ENCODE results near the gene SKP1.

SKP1 gene

DNA sequence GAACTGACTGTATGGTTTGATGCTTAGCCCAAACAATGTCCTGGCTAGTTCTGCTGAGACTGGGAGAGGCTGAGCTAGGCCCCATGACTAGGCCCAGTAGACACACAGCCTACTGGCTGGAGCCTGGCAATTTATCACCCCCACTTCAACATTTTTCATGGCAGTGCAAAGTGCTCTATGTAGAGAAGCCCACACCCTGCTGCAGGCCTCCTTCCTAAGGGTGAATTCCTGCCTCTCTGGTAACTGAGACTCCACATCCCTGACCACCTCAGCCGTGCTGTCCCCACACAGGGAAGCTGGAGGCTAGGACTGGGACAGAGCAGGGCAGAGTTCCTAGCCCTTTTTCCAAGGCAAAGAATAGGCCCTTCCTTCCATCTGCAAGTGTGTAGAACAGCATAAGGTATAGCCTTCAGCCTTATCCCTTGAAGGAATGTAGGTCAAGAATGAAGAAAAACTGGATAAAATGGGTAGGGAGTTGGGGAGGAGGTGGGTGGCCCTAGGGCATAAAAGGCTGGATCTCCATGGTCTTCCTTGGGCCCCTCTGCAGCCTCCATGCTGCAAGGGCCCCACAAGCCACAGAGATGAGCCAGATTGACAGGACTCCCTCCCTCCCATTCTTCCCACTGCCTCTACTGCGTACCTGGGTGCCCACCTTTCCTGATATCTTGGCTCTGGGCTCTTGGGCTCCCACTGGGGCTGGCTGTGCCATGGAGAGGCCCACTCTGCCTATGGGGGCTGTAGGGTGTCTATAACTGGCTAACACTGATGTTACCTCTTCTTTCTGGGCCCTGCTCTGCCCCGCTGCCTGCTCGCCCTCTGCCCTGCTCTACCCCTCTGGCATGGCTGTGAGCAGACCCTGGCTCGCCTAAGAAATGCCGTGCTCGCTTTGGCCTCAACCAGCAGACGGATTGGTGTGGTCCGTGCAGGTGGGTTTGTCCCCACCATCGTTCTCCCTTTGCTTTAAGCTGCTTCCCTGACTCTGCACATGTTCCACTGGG, 32.5 kb downstream of the SKP1 start:
- no peak for DNase-seq (ENCODE audit: low read depth)

- no peak for DNase-seq (ENCODE audit: low read depth)
Measured at GRCh38 chr5:134143431-134143830, 33.3 kb downstream of the SKP1 start.

GRCh38 chr5:134142806-134143205, 33.9 kb downstream of the SKP1 start:
- DNase-seq (ENCODE audit: low read depth), result no peak

DNA sequence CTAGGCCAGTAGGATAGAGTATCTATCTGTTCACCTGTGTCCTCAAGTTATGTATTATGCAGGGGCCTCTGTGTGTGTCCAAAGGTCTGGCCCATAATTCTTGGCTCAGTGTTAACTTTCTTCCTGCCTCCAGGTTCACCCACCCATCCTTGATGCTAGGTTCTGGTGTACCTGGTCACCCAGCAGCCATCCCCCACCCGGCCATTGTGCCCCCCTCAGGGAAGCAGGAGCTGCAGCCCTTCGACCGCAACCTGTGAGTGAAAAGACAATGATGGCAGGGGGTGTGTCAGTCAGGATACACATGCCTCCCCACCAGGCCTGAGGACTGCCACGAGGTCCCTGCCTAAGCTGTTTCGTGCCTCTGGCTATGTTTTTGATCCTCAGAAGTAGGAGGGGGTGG, 34.7 kb downstream of the SKP1 start:
- DNase-seq (ENCODE audit: low read depth), result no peak

GRCh38 chr5:134141331-134142050, 35.3 kb downstream of the SKP1 start:
- no peak for DNase-seq (ENCODE audit: low read depth)

DNA sequence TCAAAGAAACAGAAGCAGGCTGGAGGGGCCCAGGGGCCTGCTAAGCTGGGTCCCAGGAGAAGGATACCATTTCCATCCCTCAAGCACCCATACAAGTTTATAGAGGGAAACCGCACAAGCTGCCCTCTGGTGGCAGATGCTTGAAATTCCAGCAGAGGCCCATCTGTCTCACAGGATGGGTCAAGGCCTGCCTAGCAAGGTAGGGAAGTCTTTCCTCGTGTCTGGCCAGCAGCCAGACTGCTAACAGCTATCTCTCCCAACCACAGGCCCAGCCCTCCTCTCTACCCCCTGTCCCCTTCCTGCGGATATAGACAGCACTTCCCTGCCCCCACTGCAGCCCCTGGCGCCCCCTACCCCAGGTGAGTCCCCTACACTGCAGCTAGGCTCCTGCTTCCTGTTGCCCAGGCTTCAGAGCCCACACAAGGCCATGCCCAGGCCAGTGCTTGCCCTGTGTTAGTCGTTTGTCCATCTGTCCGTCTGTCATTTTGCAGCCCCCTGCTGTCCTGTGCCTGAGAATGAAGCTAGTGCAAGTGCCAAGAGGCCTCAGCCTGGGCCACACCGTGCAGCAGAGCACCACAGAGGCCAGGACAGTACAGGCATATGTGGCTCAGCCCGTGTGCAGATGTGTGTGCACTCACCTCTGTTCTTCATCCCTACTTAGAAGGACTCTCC, 36.1 kb downstream of the SKP1 start:
- DNase-seq (ENCODE audit: low read depth), result no peak

GRCh38 chr5:134139891-134140469, 36.8 kb downstream of the SKP1 start:
- DNase-seq (ENCODE audit: low read depth), result no peak

DNA sequence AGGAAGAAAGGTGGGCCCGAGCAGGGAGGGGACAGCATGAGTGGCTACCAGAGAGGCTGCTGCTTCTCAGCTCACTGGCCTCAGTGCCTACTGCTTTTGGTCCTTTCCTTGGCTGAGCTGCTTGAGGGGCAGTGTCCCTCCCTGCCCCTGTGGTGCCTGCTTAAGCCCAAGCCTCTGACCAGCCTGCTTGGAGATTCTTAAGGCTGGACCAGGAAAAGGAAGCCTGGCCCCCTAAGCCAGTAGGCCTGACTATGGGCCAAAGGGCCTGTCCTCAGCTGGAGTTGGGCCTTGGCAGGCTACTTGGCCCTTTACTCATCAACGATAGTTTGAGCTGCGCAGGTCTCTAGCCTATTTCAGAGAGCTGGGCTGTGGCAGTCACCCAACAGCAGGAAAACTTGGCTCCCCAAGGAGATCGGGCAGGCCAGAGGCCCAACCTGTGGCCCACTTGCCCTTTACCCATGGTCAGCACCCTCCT, 37.3 kb downstream of the SKP1 start:
- no peak for DNase-seq (ENCODE audit: low read depth)

DNA sequence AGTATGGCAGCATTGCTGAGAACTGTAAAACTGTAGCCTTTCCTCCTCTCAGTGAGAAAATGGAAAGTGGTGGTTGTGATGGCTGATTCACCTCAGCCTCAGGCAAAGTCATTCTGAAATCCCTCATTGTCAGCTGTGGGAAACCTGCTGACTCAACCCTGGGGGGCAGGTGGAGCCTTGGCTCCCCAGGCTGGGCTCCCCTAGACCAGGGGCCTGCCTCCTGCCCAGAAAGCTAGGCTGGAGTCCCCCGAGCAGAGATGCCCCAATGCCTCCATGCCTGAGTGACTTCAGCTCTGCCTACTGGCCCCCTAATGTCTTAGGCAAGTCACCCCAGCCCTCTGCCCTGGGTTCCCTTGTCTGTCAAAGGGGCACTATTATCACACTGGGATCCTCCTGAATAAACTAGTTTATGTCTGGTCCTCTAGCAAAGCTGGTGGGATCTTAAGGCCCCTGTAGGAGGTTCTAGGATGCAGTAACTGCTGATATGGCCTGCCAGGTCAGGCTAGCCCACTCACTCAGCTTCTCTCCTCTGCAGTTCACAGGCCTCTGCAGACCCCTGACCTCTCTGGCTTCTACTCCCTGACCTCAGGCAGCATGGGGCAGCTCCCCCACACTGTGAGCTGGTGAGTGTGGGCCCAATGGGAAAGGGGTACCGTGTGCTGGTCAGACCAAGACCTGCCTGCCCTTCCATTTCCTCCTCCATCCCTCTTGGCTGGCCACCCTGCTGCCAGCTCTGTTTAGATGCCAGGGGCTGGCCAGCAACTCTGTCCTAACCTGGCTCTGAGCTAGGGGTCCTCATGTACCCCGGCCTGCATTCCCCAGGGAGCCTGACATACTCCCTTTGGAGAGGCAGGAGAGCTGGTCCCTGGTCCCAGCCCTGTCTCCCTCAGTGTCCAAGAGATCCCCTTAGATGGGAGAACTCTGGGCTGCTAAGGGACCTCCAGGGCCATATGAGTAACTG, 38.1 kb downstream of the SKP1 start:
- DNase-seq (ENCODE audit: low read depth), result no peak

DNA sequence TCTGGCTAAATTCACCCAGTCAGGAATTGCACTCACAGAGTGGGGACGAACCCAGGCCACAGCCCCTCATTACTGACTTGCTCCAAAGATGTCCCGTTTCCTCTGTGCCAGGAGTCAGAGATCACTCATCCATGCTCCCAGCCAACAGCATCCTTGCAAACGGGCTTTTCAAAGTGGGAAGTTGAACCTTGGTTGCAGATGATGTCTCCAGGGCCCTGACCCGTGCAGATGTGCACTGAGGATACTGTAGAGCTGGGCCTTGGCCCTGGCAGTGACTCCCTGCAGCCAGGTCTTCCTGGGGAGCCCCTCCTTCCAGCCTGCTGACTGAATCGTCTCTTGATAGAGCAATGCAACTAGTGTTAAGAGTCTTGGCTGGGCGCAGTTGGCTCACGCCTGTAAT, 40.0 kb downstream of the SKP1 start:
- DNase-seq (ENCODE audit: low read depth), result no peak

- DNase-seq (ENCODE audit: low read depth), result no peak
Measured at GRCh38 chr5:134136221-134136631, 40.5 kb downstream of the SKP1 start.

DNA sequence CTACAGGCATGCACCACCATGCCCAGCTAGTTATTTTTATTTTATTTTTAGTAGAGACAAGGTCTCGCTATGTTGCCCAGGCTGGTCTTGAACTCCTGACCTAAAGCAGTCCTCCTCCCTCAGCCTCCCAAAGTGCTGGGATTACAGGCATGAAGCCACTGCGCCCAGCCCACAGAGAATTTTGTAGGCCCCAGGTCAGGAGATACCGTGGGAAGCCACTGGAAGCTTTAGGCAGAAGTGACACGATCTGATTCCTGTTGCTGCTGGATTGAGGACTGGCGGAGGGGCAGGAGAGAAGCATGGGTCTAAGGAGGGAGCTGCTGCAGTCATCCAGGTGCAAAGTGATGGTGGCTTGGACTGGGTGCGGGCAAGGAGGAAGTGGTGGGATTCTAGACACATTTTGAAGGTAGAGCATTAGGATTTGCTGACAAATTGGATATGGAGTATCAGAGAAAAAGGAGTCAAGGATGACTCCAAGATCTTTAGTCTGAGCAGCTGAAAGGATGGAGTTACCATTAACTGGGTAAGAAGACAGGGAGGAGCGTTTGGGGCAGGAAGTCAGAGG, 41.6 kb downstream of the SKP1 start:
- no peak for DNase-seq (ENCODE audit: low read depth)

DNA sequence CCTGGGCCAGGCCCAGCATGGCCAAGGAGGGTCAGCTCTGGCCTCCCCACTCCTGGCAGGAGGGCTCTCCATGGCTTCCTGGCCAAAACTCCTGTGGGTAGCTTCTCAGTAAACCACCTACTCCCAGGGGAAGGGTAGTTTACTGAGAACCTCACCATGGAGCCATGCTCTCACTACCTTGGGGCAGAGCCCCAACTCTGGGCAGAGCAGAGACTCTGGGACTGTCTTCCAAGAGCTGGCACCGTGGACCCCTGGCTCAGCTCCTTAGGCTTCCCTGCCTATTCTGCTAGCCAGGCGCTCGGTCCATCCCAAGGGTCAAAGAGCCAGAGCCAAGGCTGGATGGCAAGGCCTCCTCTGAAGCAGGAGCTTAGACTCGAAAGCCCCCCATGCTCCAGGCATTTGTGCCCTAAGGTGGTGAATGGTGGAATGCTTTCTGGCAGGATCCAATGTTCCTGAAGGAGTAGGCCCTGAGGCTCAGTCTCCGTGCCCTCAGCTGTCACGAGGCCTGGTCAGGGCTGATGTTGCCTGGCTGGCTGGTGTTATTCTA, 42.7 kb downstream of the SKP1 start:
- no peak for DNase-seq (ENCODE audit: low read depth)

DNA sequence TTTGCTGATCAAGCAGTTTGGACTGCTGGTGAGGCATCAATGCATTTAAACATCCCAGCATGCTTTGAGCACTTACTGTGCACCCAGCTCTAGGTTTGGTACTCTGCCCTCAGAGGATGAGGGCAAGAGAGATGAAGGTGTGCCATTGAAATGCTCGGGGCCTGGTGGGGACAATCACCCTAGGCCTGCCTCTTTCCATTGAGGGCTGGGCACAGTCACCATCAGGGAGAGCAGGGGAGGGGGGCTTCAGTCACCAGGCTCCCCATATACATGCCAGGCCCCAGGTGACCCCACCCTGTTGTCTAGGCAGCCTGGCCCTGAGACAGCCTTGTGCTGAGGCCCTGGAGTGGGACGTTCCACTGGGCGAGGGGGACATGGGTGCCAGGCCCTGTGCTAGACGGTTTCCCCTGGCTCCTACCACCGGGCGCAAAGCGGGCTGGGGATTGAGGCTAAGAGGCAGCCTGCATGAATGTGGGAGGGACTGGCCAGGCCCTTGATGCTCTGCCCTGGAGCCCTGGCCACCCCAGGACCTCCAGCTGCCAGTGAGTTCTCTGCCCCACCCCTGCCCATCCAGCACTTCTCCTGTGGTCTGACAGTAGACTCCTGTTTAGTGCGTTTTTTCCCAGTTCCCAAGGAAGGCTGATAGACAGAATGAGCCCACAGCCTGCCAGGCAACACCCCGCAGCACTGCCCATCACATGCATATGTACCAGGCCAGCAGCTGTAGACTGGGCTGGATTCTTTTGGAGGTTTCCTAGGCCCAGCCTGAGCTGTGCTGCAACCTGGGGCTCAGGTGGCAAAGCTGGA, 43.4 kb downstream of the SKP1 start:
- DNase-seq (ENCODE audit: low read depth), result no peak

GRCh38 chr5:134132372-134133187, 44.2 kb downstream of the SKP1 start:
- DNase-seq (ENCODE audit: low read depth), result peak; percentile 81

DNA sequence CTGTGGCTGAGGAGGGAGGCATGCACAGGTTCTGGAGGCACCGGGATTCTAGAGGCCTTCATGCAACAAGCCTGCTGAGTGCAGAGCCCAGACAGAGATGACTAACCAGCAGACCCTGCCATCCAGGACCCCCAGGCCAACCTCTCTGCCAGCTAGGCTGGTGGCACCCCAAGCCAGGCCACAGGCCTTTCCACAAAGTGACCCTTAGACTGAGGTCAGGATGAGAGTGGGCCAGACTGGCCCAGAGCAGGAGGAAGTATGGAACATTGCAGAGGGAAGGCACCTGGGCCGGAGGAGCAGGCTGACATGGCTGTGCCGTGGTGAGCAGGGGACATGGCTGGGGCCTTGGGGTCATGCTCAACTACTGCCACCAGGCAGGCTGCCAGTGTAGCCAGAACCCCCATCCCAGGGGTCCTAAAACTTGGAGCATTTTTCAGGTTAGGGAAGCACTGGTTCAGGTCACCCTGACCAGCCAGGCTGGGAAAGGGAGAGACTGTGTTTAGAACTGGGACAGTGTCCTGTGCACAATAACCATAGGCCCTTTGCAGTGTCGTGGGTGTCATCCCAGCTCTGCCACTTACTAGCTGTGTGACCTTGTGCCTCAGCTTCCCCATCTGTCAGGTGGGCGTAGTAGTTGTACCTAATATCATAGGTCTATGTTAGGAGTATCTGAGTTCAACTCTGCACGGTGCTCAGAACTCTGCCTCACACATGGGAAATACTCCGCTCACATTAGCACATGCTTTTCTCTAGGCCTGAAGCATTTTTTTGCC, 45.0 kb downstream of the SKP1 start:
- no peak for DNase-seq (ENCODE audit: low read depth)

- DNase-seq (ENCODE audit: low read depth), result no peak
Measured at GRCh38 chr5:134131165-134131564, 45.6 kb downstream of the SKP1 start.
